Parathyroid adenoma (tissue), 2 donors: ENCODE measurements around the gene TEX29.

Source experiments
- H2AFZ ChIP-seq: fragments of 300-600 bp; sonication (generic); one replicate; pipeline ENCODE4 v1.7.0; 2017; ENCODE audit warnings: antibody characterized with exemption, mild to moderate bottlenecking
- H3K27ac ChIP-seq: fragments of 300-600 bp; sonication (generic); one replicate; pipeline ENCODE4 v1.7.0; 2017
- H3K27me3 ChIP-seq: fragments of 300-600 bp; sonication (generic); one replicate; pipeline ENCODE4 v1.7.0; 2017; ENCODE audit warnings: low read length; ENCODE audit not compliant: control insufficient read depth, insufficient read depth
- H3K36me3 ChIP-seq: fragments of 300-600 bp; sonication (generic); one replicate; pipeline ENCODE4 v1.7.0; 2017; ENCODE audit warnings: low read length; ENCODE audit not compliant: control insufficient read depth, insufficient read depth
- H3K4me1 ChIP-seq: fragments of 300-600 bp; sonication (generic); one replicate; pipeline ENCODE4 v1.7.0; 2017; ENCODE audit warnings: control low read depth
- H3K4me2 ChIP-seq: fragments of 300-600 bp; sonication (generic); one replicate; pipeline ENCODE4 v1.7.0; 2017; ENCODE audit warnings: low read length
- H3K4me3 ChIP-seq: fragments of 300-600 bp; sonication (generic); one replicate; pipeline ENCODE4 v1.7.0; 2017; ENCODE audit warnings: low read depth, low read length
- H3K79me2 ChIP-seq: fragments of 300-600 bp; sonication (generic); one replicate; pipeline ENCODE4 v1.7.0; 2017; ENCODE audit warnings: control low read depth
- H3K9ac ChIP-seq: fragments of 300-600 bp; sonication (generic); one replicate; pipeline ENCODE4 v1.7.0; 2017; ENCODE audit warnings: mild to moderate bottlenecking
- H3K9me3 ChIP-seq: fragments of 300-600 bp; sonication (generic); one replicate; pipeline ENCODE4 v1.7.0; 2017; ENCODE audit warnings: low read length; ENCODE audit not compliant: control insufficient read depth
- TF ChIP-seq, protein P1 (sequence below): fragments of 300-600 bp; sonication (generic); IDR thresholded peaks from one replicate; pipeline ENCODE4 v1.7.0; 2017; ENCODE audit warnings: antibody characterized with exemption, mild to moderate bottlenecking
- donor health status: primary hyperparathyroidism.

Gene TEX29

DNA sequence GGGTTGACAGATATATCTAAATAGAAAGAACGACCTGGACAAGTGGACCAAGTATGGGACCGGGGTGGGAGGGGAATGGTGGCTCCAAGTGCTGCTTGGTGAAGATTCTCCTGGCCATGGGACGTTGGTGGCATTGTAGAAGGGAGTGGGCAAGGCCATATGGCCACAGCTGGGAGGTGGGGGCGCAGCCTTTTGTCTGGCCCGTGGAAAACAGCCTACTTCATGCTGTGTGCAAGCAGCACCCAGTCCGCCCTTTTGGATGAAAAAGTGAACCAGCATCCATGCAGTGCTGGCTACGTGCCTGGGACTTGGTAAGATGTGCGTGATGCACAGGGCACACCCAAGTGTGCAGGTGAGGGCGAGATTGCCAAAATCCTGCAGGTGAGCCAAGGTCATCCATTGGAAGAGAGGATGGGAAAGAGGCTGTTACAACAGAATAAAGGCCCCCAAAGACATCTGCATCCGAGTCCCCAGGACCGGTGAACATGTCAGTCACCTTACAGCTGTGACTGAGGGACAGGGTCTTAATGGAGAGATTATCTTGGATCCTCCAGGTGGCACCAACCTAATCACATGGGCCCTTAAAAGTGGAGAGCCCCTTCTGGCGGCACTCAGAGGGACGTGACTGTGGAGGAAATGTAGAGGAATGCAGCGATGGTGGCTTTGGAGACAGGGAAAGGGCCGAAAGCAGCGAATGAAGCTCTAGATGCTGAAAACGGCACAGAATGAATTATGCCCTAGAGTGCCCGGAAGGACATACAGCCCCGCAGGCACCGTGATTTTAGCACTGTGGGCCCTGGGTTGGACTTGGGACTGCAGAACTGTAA lies 40.8 kb downstream of the TEX29 start:
- Histone ChIP-seq H3K9me3 (no peaks in the 10 kb centered on the region), H3K4me3 (no peak overlapping the region), H2AFZ (no peak overlapping the region), H3K79me2 (no peaks in the 10 kb centered on the region), H3K27me3 (no peaks in the 10 kb centered on the region), H3K4me2 (no peak overlapping the region), H3K27ac (no peak overlapping the region), H3K4me1 (no peaks in the 10 kb centered on the region), H3K9ac (no peak overlapping the region), H3K36me3 (no peaks in the 10 kb centered on the region)
- TF ChIP-seq, protein P1, sequence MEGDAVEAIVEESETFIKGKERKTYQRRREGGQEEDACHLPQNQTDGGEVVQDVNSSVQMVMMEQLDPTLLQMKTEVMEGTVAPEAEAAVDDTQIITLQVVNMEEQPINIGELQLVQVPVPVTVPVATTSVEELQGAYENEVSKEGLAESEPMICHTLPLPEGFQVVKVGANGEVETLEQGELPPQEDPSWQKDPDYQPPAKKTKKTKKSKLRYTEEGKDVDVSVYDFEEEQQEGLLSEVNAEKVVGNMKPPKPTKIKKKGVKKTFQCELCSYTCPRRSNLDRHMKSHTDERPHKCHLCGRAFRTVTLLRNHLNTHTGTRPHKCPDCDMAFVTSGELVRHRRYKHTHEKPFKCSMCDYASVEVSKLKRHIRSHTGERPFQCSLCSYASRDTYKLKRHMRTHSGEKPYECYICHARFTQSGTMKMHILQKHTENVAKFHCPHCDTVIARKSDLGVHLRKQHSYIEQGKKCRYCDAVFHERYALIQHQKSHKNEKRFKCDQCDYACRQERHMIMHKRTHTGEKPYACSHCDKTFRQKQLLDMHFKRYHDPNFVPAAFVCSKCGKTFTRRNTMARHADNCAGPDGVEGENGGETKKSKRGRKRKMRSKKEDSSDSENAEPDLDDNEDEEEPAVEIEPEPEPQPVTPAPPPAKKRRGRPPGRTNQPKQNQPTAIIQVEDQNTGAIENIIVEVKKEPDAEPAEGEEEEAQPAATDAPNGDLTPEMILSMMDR: no peak

DNA sequence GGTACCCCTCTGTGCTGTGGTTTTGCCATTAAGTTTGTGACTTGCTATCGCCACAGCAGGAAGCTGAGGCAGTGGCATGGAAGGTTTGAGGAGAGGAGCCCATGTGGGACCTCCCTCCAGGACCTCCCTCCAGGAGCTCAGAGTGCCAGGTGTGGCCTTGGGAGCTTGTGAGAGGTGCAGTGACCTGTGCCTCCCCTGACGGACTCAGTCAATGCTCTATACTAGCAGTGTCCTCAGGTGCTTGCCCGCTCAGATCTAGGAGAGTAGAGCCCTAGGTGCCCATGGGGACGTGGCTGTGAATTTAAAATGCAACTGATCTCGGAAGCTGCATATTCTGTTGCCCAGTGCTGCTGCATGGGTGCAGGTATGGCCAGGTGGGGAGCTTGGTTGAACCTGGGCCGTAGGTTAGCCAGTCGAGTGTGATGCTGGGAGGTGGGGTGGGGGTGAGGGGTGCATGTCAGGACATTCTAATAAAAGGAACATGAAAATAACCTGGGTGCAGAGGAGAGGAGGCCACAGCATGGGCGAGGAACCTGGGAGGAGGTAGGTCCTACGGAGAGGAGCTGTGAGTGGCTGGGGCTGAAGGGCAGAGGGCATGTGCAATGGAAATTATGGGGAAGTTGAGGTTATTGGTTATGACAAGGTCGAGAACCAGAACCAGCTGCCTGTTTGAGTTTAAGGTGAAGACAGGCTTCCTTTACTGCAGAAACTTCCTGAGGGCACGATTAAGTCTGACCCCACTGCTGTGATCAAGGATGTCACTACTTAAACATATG lies 41.6 kb downstream of the TEX29 start:
- Histone ChIP-seq H3K4me2 (no peak overlapping the region), H3K79me2 (no peaks in the 10 kb centered on the region), H3K36me3 (no peaks in the 10 kb centered on the region), H3K9ac (no peak overlapping the region), H3K9me3 (no peaks in the 10 kb centered on the region), H2AFZ (no peak overlapping the region), H3K4me1 (no peaks in the 10 kb centered on the region), H3K4me3 (no peak overlapping the region), H3K27me3 (no peaks in the 10 kb centered on the region), H3K27ac (no peak overlapping the region)
- TF ChIP-seq, protein P1: no peak

DNA sequence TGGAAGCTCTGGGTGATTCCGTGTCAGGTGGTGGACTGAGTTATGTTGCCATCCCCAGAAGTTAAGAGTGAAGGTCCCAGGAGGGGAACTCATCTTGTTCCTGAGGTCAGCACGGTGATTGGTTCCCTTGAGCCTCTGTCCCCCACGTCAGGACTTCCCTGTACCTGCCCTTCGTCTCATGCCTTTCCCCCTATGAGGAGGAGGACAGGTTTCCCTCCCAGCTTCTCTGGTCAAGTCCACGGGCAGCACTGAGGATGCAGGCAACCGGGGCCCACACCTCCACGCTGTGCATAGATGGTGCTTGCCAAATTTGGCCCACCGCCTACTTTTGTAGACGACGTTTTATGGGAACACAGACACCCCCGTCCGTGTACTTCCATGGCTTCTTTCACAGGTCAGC lies 42.7 kb downstream of the TEX29 start:
- Histone ChIP-seq H3K27me3 (no peaks in the 10 kb centered on the region), H3K79me2 (no peaks in the 10 kb centered on the region), H3K9ac (no peak overlapping the region), H3K4me1 (no peaks in the 10 kb centered on the region), H3K9me3 (no peaks in the 10 kb centered on the region), H2AFZ (no peak overlapping the region), H3K36me3 (no peaks in the 10 kb centered on the region), H3K27ac (no peak overlapping the region), H3K4me2 (no peak overlapping the region), H3K4me3 (no peak overlapping the region)
- TF ChIP-seq, protein P1: no peak

DNA sequence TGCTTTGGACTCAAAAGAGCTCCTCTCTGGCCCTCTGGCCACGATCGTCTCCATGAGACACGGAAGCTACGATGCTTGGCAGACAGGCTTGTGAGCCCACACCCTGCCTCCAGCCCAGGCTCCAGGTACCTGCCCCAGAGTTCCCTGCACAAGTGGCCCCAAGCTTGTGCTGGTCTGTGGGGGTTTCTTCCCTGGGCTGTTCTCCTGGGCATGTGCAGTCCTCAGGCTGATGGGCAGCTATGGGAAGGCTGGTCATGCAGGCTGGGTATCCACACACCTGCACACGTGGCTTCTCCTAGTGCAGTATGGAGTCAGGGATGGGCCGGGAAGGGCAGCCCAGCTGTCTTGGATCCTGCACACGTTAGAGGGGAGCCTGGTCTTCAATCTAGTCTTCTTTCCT lies 43.1 kb downstream of the TEX29 start:
- H3K9me3 ChIP-seq: no peaks in the 10 kb centered on the region
- H3K4me2 ChIP-seq: no peak overlapping the region
- no peak overlapping the region for H3K4me3 ChIP-seq
- H3K4me1 ChIP-seq: no peaks in the 10 kb centered on the region
- H3K9ac ChIP-seq: no peak overlapping the region
- no peak overlapping the region for H3K27ac ChIP-seq
- H3K36me3 ChIP-seq: no peaks in the 10 kb centered on the region
- H2AFZ ChIP-seq: no peak overlapping the region
- no peaks in the 10 kb centered on the region for H3K27me3 ChIP-seq
- H3K79me2 ChIP-seq: no peaks in the 10 kb centered on the region
- TF ChIP-seq, protein P1: no peak
